ENCODE results near the gene RARRES2.

RARRES2 gene

DNA sequence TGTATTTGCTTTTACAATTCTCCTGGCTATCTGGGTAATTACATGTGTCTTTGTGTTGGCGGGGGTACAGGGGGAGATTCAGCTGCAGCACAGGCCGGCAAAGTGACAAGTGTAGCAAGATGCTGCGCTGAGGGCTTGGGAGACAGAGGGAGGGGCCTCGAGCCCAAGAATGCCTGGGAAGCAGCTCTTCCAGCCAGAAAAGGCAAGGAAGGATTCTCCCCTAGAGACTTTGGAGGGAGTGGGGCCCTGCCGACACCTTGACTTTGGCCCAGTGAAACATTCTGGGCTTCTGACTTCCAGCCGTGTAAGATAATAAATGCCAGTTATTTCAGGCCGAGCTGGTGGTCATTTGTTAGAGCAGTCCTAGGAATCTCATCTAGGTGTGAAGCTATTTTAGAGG is 20.0 kb upstream of the RARRES2 start:
- DNase-seq, result no peak

DNA sequence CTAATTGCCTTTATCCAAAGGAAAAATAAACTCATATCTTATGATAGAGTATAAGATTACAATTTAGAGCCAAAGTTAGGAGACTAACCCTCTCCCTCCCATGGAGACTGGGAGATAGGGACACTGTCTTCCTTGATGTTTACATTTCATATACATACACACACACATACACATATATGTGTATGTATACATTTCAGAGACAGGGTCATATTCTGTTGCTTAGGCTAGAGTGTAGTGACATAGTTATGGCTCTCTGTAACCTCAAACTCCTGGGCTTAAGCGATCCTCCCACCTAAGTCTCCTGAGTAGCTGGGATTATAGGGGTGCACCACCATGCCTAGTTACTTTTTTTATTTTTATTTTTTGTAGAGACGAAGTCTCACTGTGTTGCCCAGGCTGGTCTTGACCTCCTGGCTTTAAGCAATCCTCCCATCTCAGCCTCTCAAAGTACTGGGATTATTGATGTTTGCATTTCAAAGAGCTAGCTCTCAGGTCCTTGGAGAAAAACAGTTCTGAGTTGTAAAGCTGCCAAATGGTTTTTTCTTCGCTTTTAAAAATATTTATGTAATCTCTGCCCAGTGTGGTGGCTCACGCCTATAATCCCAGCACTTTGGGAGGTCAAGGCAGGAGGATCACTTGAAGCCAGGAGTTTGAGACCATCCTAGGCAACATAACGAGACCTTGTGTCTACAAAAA is 19.1 kb upstream of the RARRES2 start:
- DNase-seq, result no peak

DNA sequence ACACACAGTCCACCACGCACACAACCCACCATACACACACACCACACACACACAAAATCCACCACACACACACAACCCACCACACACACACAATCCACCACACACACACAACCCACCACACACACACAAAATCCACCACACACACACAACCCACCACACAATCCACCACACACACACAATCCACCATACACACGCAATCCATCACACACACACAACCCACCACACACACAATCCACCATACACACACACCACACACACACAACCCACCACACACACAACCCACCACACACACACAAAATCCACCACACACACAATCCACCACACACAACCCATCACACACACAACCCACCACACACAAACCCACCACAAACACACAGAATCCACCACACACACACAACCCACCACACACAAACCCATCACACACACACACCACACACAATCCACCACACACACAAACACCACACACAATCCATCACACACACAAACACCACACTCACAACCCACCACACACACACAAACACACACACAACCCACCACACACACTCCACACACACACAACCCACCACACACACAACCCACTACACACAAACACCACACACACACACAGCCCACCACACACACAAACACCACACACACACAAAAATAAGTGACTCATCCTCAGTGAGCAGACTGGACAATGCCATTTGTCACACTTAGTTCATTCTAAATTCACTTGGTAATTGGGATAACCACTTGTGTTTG is 18.4 kb upstream of the RARRES2 start:
- DNase-seq, result no peak

DNA sequence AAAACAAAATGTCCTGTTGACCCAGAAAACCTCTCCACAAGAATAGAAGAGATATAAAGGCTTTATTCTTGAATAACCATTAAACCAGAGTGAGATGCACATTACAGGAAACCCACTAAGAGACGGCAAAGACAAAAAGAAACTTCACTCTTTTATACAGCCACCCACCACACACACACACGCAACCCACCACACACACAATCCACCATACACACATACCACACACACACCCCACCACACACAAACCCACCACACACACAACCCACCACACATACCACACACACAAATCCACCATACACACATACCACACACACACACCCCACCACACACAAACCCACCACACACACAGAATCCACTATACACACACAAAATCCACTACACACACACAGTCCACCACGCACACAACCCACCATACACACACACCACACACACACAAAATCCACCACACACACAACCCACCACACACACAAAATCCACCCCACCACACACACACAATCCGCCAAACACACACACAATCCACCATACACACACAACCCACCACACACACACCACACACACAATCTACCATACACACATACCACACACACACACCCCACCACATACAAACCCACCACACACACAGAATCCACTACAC is 17.7 kb upstream of the RARRES2 start:
- DNase-seq, result no peak

DNA sequence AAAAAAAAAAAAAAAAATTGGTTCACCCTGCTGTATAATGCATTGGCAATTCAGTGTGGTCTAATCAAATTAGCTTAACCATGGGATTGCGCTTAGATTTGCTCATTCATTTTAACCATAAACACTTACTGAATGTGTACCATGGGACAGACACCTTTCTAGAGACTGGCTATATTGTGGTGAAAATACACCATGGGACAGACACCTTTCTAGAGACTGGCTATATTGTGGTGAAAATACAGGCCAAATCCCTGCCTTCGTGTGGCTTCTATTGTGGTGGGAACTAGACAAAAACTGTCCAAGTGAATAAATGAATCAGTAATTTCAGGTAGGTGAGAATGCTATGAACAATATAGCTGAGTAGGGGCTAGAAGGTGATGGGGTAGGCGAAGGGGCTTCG is 17.0 kb upstream of the RARRES2 start:
- DNase-seq, result no peak

DNA sequence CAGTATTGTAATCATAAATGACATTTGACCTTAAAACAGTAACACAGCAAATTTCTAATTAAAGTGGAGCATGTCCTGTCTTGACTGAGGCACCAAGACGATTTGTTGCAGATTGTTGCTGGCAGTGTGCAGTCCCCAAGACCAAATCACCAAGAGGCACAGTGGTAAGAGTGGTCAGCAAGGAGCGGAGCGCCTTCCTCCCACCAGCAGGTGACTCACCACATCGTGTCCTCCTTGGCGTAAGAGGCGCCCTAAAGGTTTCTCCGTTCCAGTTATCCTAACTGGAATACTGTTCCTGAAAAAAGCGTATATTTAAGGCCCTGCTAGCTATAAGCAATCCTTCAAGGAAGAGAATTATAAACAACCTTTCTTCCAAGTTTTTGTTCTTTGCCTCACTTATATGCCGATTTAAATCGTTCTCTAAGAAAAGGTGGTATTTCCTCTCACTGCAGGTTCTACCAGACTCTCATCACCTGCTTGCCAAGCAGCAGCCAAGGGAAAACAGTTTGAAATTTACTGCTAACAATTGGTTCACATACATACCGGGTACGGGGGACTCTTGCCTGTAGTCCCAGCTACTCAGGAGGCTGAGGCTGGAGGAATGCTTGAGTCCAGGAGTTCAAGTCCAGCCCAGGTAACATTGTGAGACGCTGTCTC is 16.5 kb upstream of the RARRES2 start:
- no peak for DNase-seq

DNA sequence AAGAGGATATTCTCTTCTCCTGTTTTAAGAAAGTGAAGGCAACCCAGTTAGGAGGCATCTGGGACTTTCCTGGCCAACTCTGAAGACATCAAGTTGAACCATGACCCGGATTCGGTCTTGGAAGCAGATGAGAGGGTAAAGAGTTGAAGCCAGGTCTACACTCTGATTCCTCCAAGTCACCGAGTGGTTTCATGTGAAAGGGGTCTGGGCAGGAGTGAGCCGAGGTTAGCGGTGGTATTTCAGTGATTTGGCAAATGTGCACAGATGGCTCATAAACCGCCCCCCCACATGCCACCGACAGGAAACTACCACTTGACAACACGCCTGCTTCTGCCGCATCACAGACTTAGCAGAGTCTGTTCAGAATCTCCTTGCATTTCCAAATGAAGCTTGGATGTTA is 15.8 kb upstream of the RARRES2 start:
- DNase-seq, result no peak

DNA sequence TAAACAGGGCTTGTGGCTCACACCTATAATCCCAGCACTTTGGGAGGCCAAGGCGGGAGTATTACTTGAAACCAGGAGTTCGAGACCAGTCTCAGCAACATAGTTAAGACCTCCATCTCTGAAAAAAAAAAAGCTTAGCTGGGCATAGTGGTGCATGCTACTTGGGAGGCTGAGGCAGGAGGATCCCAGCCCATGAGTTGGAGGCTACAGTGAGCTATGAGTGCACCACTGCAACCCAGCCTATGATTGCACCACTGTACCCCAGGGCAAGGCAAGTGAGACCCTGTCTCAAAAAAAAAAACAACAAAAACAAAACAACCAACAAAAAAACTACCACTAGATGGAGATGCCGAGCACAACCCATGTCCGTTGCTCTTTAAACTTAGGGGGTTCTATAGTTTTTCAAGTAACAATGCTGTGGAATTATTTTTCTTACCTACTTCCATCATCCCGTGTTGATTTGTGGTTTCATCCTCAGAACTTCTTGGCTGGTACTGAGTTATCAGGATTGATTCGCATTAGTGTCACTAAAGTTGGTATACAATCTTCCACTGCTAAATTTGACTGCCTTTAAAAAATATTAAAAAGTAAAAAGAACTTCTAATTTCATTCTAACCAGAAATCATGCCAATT is 15.0 kb upstream of the RARRES2 start:
- DNase-seq, result no peak

DNA sequence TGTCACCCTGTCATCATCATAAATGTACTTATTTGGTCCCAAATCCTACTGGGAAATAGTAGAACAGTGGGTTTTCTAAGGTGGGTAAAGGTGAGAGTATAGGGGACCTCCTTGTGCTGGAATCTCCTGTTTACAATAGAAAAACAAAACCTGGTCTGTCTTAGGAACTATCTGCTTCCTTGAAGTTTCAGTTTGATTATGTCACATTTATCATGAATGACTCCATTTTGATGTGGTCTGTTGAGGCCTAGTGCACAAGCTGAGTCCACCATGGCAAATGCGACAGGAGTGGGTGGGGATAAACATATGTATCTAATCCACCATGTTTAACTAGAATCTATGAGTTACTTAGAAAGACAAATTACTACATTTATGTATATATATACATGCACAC is 14.2 kb upstream of the RARRES2 start:
- no peak for DNase-seq

DNA sequence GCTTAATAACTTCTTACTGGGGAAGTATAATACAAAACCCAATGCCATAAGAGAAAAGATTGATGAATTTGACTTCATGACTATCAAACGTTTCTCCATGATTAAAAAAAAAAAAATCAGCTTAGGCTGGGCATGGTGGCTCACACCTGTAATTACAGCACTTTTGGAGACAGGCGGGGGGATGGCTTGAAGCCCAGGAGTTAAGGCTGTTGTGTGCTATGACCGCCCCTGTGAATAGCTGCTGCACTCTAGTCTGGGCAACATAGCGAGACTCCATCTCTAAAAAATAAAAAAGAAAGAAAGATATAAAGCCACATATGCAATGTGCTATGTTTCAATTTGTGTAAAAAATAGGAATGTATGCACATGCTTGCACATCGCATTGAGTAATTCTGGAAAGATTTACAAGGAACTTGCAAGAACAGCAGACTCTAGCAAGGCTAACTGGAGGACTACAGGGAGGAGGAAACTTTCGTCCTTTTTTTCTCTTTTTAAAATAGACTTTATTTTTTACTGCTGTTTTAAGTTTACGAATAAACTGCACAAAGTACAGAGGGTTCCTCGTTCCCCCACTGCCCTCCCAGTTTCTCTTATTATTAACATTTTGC is 10.3 kb upstream of the RARRES2 start:
- DNase-seq, result no peak

DNA sequence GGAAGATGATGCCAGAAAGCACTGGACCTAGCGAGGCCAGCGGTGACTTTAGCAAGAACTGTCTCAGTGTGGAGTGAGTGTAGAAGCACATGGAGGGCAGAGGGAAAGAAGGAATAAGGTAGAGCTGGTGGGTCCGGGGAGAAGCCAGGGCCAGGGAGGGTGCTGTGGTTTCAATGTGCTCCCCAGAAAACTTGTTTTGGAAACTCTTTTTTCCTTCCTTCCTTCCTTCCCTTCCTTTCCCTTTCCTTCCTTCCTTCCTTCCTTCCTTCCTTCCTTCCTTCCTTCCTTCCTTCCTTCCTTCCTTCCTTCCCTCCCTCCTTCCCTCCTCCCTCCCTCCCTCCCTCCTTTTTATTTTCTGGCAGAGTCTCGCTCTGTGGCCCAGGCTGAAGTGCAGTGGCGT is 5.5 kb upstream of the RARRES2 start:
- DNase-seq, result no peak

DNA sequence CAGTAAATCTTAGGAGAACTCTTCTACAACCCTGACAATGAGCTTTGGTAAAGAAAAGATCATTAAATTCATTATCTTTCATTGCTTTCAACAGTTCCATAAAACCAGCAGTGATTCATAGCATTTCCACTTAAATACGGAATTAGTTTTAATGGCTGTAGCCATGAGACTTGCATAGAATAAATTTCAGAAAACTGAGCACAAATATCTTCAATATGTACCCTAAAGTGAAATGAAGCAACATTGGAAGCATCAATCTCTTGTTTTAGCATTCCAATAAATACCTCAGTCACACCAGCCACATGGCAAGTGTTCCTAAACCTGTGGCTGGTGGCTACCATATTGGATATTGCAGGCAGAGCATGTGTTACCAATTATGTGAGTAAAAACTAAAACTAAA is 3.6 kb upstream of the RARRES2 start:
- DNase-seq, result no peak

DNA sequence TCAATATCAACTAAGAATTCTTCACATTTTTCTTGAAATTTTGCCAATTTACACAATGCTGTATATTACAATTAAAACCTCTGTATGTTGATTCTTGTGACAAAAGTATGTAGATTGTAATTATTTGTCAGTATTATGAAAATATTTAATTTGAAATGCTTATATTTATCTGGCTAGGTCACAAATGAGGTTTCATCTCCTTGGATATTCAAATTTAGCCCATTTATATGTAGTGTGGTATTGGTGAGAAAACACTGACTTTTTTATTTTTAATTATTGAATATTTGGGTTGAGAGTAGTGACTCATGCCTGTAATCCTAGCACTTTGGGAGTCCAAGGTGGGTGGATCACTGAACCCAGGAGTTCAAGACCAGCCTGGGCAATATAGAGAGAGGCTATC is 2.9 kb upstream of the RARRES2 start:
- DNase-seq, result no peak

DNA sequence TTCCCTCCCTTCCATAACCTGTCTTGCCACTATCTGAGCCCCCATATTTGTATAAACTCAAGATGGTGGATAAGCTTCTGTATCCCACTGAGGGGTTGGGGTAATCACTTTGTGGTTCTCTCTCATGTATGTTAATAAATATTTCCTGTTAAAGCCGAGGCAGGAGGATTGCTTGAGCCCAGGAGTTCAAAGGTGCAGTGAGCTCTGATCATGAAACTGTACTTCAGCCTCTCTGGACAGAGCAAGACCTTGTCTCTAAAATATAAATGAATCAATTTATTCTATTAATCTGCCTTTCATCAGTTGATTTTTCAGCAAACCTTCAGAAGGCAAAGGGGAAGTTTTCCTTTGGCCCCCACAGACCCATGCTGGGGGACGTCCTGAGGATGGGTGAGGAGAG is 1.8 kb upstream of the RARRES2 start:
- no peak for DNase-seq

DNA sequence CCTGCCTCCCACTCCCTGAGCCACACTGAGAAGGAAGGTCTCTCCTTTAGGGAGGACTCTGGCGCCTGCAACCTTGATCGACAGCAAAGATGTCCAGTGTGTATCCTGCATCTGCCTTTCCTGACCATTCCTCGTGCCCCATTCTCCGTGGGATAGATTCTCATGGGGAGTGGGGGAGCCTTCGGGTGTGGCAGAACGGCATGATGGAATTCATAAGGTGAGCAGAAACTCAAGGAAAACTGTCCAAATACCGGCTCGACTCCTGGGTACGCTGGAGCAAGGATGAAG is 636 bp upstream of the RARRES2 start:
- no peak for DNase-seq

DNA sequence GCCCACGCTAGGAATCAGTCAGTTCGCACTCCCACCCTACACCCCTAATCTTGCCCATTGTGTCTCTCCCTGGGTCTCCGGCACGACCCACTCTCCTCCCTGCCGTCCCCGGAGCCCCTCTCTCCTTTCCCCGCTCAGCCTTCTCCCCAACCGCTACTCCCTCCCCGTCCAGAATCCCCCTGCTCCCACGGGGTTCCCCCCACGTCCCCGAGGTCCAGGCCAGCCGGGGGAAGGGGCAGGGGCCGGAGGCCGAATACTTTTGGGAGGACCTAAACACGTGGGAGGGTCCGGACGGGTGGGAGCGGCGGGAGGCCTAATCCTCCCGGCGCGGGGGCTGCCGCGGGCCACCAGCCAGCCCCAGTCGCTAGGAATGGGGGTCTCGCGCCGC is 560 bp downstream of the RARRES2 start:
- DNase-seq, result no peak

DNA sequence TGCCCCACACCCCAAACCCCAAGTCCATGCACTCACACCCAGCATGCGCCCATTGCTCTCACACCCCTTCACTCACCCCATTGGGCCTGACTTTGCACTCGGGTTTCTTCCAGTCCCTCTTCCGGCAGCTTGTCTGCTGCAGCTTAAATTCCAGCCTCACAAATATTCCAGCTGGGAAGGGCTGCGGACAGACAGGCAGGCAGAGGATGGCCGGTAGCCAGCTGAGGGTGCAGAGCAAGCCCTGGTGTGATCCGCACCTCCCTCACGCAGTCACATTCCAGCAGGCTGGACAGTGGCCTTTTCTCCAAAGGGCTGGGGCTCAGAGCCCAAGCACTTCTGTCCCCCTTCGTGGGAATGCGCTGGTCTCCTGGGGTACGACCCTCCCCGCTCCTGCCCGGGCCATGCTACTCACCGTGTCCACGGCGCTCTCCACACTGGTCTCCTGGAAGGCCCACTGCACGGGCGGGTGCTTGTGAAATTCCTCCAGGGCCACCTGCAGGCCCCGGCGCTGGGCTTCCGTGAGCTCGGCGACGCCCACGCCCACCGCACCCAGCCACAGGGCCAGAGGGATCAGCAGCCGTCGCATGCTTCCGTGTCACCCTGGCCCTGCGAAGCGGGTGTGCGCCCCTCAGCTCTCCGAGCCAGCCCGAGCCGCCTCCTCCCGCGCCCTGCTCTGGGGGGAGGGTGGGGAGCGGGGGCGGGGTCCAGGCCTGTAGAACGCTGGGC is 1.2 kb downstream of the RARRES2 start:
- no peak for DNase-seq

DNA sequence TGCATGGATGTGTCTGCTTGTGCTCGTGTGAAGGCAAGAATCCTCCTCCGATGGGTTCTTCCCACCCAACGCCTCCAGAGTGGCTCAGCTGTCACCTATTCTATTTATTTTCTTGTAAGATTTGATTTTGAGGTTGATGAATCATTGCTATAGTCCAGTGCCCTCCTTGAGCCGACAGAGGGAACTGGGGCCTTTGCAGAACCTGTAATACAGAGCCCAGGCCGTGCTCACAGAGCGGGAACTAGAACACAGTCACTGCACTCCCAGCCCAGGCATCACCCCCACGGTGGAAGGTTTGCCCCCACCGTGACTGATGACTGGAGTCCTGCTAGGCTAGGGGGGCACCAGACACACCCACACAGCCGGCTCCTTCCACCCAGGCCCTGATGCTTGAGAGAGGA is 2.0 kb downstream of the RARRES2 start:
- DNase-seq, result no peak

DNA sequence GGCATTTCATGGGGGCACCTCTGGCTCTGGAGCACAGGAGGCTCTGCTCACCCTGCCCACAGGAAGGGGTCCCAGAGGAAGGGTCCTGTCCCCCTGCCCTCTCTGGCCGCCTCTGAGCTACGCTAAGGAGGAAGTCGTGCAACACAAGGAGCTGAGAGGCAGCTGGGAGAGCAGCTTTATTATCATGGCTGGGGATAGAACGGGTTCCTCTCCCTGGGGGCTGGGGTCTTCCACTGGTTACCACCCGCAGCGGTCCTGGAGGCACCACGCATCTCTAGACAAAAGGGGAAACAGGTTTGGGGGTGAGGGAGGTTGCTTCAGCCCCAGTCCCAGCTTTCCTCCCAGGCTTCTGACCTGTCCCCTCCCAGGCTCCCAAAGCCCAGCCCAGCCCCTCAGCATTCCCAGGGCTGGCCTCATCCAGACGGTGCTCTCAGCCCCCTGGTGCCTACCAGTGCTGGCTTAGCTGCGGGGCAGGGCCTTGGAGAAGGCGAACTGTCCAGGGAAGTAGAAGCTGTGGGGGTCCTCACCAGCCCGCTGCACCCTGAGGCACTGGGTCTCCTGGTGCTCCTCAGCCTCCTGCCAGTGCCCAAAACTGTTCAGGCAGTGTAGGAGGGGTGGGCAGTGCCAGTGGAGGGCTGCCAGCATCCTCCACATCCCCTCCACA is 3.1 kb downstream of the RARRES2 start:
- no peak for DNase-seq

DNA sequence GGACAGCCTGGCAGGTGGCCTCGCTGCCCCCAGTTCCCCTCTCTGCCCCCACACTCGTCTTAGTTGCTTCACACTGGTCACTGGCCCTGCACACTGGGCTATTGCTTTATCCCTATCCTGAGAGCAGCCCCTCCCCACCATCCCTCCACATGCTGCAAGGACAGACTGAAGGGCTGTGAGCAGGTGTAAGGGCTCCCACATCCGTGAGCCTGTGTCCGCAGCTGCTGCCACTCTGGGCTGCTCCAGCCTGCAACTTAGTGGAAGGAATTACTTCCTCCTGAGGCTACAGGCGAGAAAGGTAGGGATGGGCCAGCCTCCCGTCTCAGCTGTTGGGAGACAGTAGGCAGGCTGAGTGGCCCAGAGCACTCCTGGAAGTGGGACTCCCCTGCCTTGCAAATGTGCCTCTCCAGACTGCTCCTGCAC is 3.8 kb downstream of the RARRES2 start:
- DNase-seq, result no peak

DNA sequence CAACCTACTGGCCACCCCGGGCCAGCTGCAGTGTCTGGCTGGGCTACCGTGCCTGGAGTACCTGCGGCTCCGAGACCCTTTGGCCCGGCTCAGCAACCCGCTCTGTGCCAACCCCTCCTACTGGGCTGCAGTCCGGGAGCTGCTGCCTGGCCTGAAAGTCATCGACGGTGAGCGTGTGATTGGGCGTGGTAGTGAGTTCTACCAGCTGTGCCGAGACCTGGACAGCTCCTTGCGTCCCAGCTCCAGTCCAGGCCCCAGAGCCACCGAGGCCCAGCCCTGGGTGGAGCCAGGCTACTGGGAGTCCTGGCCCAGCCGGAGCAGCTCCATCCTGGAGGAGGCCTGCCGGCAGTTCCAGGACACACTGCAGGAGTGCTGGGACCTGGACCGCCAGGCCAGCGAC is 4.2 kb downstream of the RARRES2 start:
- DNase-seq, result no peak

DNA sequence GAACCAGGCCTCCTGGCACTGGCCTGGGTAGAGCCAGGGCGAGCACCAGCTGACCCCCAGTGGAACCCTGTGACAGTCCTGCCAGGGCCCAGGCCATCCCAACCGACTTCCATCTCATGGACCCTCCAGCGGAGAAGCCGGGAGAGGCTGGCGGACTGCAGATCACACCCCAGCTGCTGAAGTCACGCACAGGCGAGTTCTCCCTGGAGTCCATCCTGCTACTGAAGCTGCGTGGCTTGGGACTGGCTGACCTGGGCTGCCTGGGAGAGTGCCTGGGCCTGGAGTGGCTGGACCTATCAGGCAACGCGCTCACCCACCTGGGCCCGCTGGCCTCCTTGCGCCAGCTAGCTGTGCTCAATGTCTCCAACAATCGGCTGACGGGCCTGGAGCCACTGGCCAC is 4.7 kb downstream of the RARRES2 start:
- no peak for DNase-seq

Data from T1000 (cell line).